Suprapubic skin (tissue), 4 donors: ENCODE results near the gene ZNF175. TPM values are rescaled to one million over a fixed set of nuclear protein-coding genes. Genes with fewer than 3 reads are reported as not detected.

Source experiments
- DNase-seq, 2 donors: peaks; one replicate each; pipeline ENCODE4 v3.0.0-alpha.2; 2019; ENCODE audit warnings: low spot score in 2 of 2
- H3K27ac ChIP-seq: fragments of 200-600 bp; sonication (generic); one replicate; pipeline ENCODE4 v1.5.1; 2019
- H3K27me3 ChIP-seq: fragments of 200-600 bp; sonication (generic); one replicate; pipeline ENCODE4 v1.5.1; 2019
- H3K36me3 ChIP-seq: fragments of 200-600 bp; sonication (generic); one replicate; pipeline ENCODE4 v1.5.1; 2019
- H3K4me1 ChIP-seq: fragments of 200-600 bp; sonication (generic); one replicate; pipeline ENCODE4 v1.5.1; 2019
- H3K4me3 ChIP-seq: fragments of 200-600 bp; sonication (generic); one replicate; pipeline ENCODE4 v1.5.1; 2019; ENCODE audit warnings: mild to moderate bottlenecking
- H3K9me3 ChIP-seq: fragments of 200-600 bp; sonication (generic); one replicate; pipeline ENCODE4 v1.5.1; 2019
- CTCF ChIP-seq, 2 donors: fragments of 200-600 bp in 1 of 2; fragments of 450-650 bp in 1 of 2; sonication (generic) in 1 of 2; IDR thresholded peaks; one replicate each; pipeline ENCODE4 v1.5.1; 2016 to 2019; ENCODE audit warnings: antibody characterized with exemption in 2 of 2, mild to moderate bottlenecking in 1 of 2, moderate library complexity in 1 of 2
- EP300 ChIP-seq: sonication (generic); formaldehyde crosslinking; IDR thresholded peaks from one replicate; pipeline ENCODE4 v1.6.1; 2017; ENCODE audit warnings: antibody characterized with exemption
- POLR2A ChIP-seq, 2 donors: fragments of 450-650 bp; IDR thresholded peaks; one replicate each; pipeline ENCODE4 v1.6.1; 2017; ENCODE audit warnings: antibody characterized with exemption in 2 of 2, mild to moderate bottlenecking in 2 of 2, moderate library complexity in 2 of 2
- POLR2AphosphoS5 ChIP-seq, 3 donors: sonication (generic); formaldehyde crosslinking; IDR thresholded peaks; one replicate each; pipeline ENCODE4 v1.6.1; 2017; ENCODE audit warnings: antibody characterized with exemption in 3 of 3
- WGBS: methylation state at CpG from one replicate; pipeline ENCODE4 v1.1.5; 2018; 5-methylcytosine and 5-hydroxymethylcytosine counted together
- total RNA-seq, 4 donors: library from RNA; depleted of rRNA; stranded (reverse); fragments of >200 nt; gene quantifications; one replicate each; pipeline ENCODE4 v1.1.0, GENCODE V29; 2016

The ZNF175 gene
- total RNA-seq, 4 donors from 2014 or later: 2.0 to 12.1 (median 5.1) TPM

DNA sequence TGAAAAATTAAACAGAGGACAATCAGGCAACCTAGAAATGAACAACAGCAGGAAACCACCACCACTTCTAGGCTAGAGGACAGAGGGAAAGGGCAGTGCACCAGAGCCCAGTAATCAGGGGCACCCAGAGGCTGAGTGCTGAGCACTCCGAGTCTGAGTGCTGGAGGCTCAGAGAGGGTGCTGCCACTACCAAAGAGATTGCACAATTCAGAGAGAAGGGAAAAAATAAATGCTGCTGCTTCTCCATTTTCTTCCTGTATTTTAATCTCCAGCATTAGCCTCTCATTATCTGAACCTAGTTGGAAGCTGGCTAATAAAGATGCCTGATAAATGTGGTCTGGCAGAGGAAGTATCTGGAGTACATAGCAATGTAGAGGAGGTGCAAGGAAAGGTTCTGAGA lies 11.8 kb upstream of the ZNF175 start:
- TF ChIP-seq CTCF (IDR thresholded peaks at IDR 0.05) (no peak), POLR2AphosphoS5 (IDR thresholded peaks at IDR 0.05) (no peak)
- DNase-seq: no peak
- Histone ChIP-seq H3K4me3 (no peak overlapping the region), H3K27me3 (peaks cover 39% of the 10 kb centered on the region), H3K36me3 (no peaks in the 10 kb centered on the region), H3K9me3 (no peaks in the 10 kb centered on the region), H3K4me1 (no peaks in the 10 kb centered on the region), H3K27ac (no peak overlapping the region)
- WGBS: 70% methylated on average over 1 of the region's 1 CpG

GRCh38 chr19:51560339-51560738 lies 10.7 kb upstream of the ZNF175 start:
- H3K9me3 ChIP-seq: no peaks in the 10 kb centered on the region
- 33% methylated on average over 2 of the region's 4 CpGs for WGBS
- H3K27me3 ChIP-seq: peaks cover 50% of the 10 kb centered on the region
- TF ChIP-seq CTCF (IDR thresholded peaks at IDR 0.05) (no peak), EP300 (no peak), POLR2AphosphoS5 (IDR thresholded peaks at IDR 0.05) (no peak), POLR2A (IDR thresholded peaks at IDR 0.05) (no peak)
- no peaks in the 10 kb centered on the region for H3K36me3 ChIP-seq
- DNase-seq: no peak
- H3K4me3 ChIP-seq: no peak overlapping the region
- H3K4me1 ChIP-seq: no peaks in the 10 kb centered on the region
- no peak overlapping the region for H3K27ac ChIP-seq

DNA sequence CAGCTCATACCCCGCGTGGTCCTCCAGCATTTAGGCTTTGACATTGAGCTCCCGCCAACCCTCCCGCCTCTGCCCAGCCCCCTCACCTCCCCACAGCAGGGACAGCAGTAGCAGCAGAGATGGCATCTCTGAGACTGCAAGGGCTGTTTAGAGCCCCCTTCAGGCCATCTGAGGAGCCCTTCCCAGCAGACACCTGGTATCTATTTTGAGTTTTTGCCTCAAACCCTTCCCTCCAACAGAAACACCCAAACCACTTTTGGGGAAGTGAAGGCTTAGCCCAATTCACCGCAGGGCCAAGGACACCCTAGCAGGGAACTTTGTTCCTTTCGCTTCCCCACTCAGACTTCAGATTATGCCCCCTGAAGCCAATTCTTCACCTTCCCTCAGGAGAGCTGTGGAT lies 6.3 kb upstream of the ZNF175 start:
- WGBS: 39% methylated on average over 4 of the region's 6 CpGs
- H3K27ac ChIP-seq: no peak overlapping the region
- no peaks in the 10 kb centered on the region for H3K36me3 ChIP-seq
- TF ChIP-seq POLR2A (IDR thresholded peaks at IDR 0.05): no peak
- no peak for TF ChIP-seq CTCF (IDR thresholded peaks at IDR 0.05)
- TF ChIP-seq POLR2AphosphoS5 (IDR thresholded peaks at IDR 0.05): no peak
- no peak for TF ChIP-seq EP300
- no peaks in the 10 kb centered on the region for H3K9me3 ChIP-seq
- peaks cover 46% of the 10 kb centered on the region for H3K27me3 ChIP-seq
- no peak overlapping the region for H3K4me3 ChIP-seq
- no peak for DNase-seq
- no peaks in the 10 kb centered on the region for H3K4me1 ChIP-seq

- TF ChIP-seq CTCF (IDR thresholded peaks at IDR 0.05) (no peak), POLR2AphosphoS5 (IDR thresholded peaks at IDR 0.05) (no peak), EP300 (no peak), POLR2A (IDR thresholded peaks at IDR 0.05) (no peak)
- WGBS: 57% methylated on average over 4 of the region's 4 CpGs
- H3K4me3 ChIP-seq: no peak overlapping the region
- H3K9me3 ChIP-seq: no peaks in the 10 kb centered on the region
- no peaks in the 10 kb centered on the region for H3K36me3 ChIP-seq
- no peak for DNase-seq
- no peak overlapping the region for H3K27ac ChIP-seq
- no peaks in the 10 kb centered on the region for H3K4me1 ChIP-seq
- H3K27me3 ChIP-seq: peaks cover 38% of the 10 kb centered on the region
Observed at GRCh38 chr19:51565583-51565982, 5.5 kb upstream of the ZNF175 start.

DNA sequence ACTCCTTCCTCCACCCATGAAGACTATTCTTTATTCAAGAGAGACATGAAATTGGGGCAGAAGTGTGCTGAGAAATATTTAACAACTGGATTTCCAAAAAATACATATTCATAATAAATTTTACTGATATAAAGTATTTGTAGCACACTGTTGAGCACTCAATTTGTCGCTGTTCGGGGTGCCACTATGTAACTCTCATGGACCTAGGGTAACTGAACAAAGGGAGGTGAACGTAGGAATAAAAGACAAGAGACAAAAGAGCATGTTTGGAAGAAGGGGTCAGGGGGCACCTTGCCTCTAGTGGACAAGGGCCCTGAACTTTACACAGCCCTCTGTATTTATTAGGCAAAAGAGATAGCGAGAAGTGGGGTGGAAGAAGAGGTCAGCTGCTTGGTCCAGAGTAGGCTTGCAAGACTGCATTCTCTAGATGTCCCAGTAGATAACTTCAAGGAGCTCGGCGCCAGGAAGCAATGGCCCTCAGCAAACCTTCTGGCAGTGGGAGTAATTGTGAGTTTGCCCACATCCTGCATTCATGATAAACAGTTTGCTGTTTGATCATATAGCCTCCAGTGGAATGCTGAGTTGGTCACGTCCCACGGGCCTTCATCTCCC lies 4.5 kb upstream of the ZNF175 start:
- Histone ChIP-seq H3K4me1 (peaks cover 4% of the 10 kb centered on the region), H3K4me3 (no peak overlapping the region), H3K27me3 (peaks cover 35% of the 10 kb centered on the region), H3K36me3 (no peaks in the 10 kb centered on the region), H3K9me3 (no peaks in the 10 kb centered on the region), H3K27ac (no peak overlapping the region)
- no peak for DNase-seq
- 63% methylated on average over 8 of the region's 8 CpGs for WGBS
- TF ChIP-seq CTCF (IDR thresholded peaks at IDR 0.05) (no peak), POLR2A (IDR thresholded peaks at IDR 0.05) (no peak), EP300 (no peak), POLR2AphosphoS5 (IDR thresholded peaks at IDR 0.05) (no peak)
